ENCODE results near the gene CACNA2D3. TPM values are rescaled to one million over a fixed set of nuclear protein-coding genes. Genes with fewer than 3 reads are reported as not detected.

Gene CACNA2D3
- total RNA-seq, 1 donor from 2014 or later = 0.70 TPM

DNA sequence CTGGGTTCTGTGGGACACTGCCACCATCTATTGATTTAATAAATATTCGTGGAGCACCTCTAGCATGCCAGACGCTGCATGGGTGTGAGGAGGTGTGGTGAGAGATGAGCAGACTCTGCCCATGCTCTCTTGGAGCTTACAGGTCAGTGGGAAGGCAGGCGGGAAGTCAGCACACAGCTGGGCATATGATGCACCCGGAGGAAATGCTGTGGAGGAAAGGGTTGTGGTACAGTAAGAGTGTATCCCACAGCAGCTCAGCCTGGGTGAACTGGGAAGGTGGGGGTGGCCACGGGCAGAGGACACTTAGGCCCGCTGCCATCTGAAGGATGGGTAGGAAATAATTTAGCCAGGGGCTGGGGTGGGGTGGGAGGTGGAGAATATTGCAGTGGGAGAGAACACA lies 392.1 kb downstream of the CACNA2D3 start:
- no peaks in the 10 kb centered on the region for H4K20me1 ChIP-seq (ENCODE audit: insufficient read depth, low read length)
- H3K9ac ChIP-seq (ENCODE audit: low read length) = no peak overlapping the region
- H3K4me3 ChIP-seq (ENCODE audit: insufficient read depth, low read depth, low read length) = no peak overlapping the region
- no peak overlapping the region for H2AFZ ChIP-seq (ENCODE audit: low read depth, low read length)
- no peak overlapping the region for H3K4me2 ChIP-seq (ENCODE audit: low read length)
- TF ChIP-seq EZH2 (IDR thresholded peaks at IDR 0.05; ENCODE audit: insufficient read depth, low read length) = no peak
- TF ChIP-seq, protein P1, sequence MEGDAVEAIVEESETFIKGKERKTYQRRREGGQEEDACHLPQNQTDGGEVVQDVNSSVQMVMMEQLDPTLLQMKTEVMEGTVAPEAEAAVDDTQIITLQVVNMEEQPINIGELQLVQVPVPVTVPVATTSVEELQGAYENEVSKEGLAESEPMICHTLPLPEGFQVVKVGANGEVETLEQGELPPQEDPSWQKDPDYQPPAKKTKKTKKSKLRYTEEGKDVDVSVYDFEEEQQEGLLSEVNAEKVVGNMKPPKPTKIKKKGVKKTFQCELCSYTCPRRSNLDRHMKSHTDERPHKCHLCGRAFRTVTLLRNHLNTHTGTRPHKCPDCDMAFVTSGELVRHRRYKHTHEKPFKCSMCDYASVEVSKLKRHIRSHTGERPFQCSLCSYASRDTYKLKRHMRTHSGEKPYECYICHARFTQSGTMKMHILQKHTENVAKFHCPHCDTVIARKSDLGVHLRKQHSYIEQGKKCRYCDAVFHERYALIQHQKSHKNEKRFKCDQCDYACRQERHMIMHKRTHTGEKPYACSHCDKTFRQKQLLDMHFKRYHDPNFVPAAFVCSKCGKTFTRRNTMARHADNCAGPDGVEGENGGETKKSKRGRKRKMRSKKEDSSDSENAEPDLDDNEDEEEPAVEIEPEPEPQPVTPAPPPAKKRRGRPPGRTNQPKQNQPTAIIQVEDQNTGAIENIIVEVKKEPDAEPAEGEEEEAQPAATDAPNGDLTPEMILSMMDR (IDR thresholded peaks at IDR 0.05; ENCODE audit: insufficient read depth, low read depth, low read length) = no peak
- no peaks in the 10 kb centered on the region for H3K36me3 Mint-ChIP-seq (ENCODE audit: low read depth, unreplicated experiment)
- peaks cover 28% of the 10 kb centered on the region for H3K27me3 Mint-ChIP-seq (ENCODE audit: low read depth, unreplicated experiment)
- no peaks in the 10 kb centered on the region for H3K79me2 ChIP-seq (ENCODE audit: insufficient read depth, low read length)
- peaks cover 4% of the 10 kb centered on the region for H3K9me3 ChIP-seq (ENCODE audit: insufficient read depth, low read depth, low read length)
- H3K4me1 Mint-ChIP-seq (ENCODE audit: low read depth, unreplicated experiment) = no peaks in the 10 kb centered on the region
- H3K4me1 ChIP-seq (ENCODE audit: insufficient read depth, low read length) = no peaks in the 10 kb centered on the region
- no peaks in the 10 kb centered on the region for H3K27me3 ChIP-seq (ENCODE audit: insufficient read depth, low read length)
- DNase-seq (ENCODE audit: low read depth) = no peak
- peaks cover 4% of the 10 kb centered on the region for H3K9me3 Mint-ChIP-seq (ENCODE audit: unreplicated experiment)
- no peaks in the 10 kb centered on the region for H3K36me3 ChIP-seq (ENCODE audit: insufficient read depth, low read length)
- H3K27ac ChIP-seq (ENCODE audit: low read depth, low read length) = no peak overlapping the region
- no peak for FAIRE-seq
- no peak overlapping the region for H3K4me3 Mint-ChIP-seq (ENCODE audit: unreplicated experiment)
- no peak overlapping the region for H3K27ac Mint-ChIP-seq (ENCODE audit: unreplicated experiment)

DNA sequence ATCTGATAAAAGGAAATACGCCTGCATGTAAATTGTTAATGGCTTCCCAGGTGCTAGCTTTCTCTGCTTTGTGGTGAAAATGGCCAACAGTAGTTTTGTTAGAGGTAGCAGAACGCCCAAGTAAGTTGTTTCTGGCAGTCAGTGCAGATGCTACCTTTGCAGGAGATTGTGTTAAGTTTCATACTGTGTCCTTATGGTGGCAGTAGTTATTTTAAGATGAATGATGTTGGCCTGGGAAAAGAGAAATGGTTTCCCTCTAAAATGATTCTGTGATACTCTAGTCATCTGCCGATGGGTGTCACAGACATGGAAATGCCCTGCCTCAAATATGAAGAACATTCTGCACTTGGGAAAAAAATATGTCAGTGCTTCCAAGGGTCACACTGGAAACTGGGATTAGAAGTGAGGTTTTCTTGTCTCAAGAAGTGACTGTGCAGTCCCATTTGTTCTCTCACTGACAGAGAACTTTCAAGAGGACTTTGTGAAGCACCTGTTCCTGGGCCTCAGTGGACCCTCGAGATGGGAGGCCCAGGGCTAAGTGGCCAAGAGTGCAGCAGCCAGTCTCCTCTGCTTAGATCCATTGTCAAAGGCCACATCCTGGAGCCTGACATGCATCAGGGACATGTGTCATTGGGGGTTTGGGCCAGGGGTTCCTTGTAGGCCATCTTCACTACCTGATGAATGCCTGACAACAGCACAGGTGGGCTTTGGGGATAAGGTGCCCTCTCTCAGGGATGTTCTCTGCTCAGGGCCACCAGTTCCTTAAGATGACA lies 393.3 kb downstream of the CACNA2D3 start:
- Histone ChIP-seq H3K36me3 (ENCODE audit: insufficient read depth, low read length) (no peaks in the 10 kb centered on the region), H4K20me1 (ENCODE audit: insufficient read depth, low read length) (no peaks in the 10 kb centered on the region), H3K4me2 (ENCODE audit: low read length) (no peak overlapping the region), H3K4me1 (ENCODE audit: insufficient read depth, low read length) (no peaks in the 10 kb centered on the region), H3K79me2 (ENCODE audit: insufficient read depth, low read length) (no peaks in the 10 kb centered on the region), H3K9me3 (ENCODE audit: insufficient read depth, low read depth, low read length) (peaks cover 4% of the 10 kb centered on the region), H2AFZ (ENCODE audit: low read depth, low read length) (no peak overlapping the region), H3K4me3 (ENCODE audit: insufficient read depth, low read depth, low read length) (no peak overlapping the region), H3K27ac (ENCODE audit: low read depth, low read length) (no peak overlapping the region), H3K27me3 (ENCODE audit: insufficient read depth, low read length) (no peaks in the 10 kb centered on the region), H3K9ac (ENCODE audit: low read length) (no peak overlapping the region)
- TF ChIP-seq, protein P1 (IDR thresholded peaks at IDR 0.05; ENCODE audit: insufficient read depth, low read depth, low read length) = no peak
- no peak for TF ChIP-seq EZH2 (IDR thresholded peaks at IDR 0.05; ENCODE audit: insufficient read depth, low read length)
- Mint-ChIP-seq H3K4me1 (ENCODE audit: low read depth, unreplicated experiment) (no peaks in the 10 kb centered on the region), H3K27me3 (ENCODE audit: low read depth, unreplicated experiment) (peaks cover 29% of the 10 kb centered on the region), H3K4me3 (ENCODE audit: unreplicated experiment) (no peak overlapping the region), H3K36me3 (ENCODE audit: low read depth, unreplicated experiment) (no peaks in the 10 kb centered on the region), H3K9me3 (ENCODE audit: unreplicated experiment) (peaks cover 6% of the 10 kb centered on the region), H3K27ac (ENCODE audit: unreplicated experiment) (no peak overlapping the region)
- DNase-seq (ENCODE audit: low read depth) = no peak
- no peak for FAIRE-seq

DNA sequence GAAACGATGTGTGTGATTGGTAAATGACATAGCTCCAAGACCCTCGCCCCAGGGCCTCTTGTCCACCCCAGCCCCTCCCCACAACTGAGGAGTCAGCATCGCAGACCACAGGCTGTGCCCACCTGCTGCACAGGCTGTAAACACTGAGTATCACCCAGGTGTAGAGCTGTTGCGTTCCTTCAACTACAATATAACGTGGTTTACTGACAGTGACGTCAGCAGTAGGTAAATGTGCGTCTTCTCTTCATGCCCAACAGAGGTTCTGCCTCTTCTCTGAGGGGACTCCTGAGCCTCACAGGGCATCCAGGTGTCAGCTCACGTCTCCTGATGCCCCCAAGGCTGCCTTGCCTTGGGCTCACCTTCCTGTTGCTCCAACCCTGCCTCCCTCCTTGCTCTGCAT lies 395.1 kb downstream of the CACNA2D3 start:
- DNase-seq (ENCODE audit: low read depth) = no peak
- peaks cover 4% of the 10 kb centered on the region for H3K9me3 ChIP-seq (ENCODE audit: insufficient read depth, low read depth, low read length)

More for the DNA sequence above, 395.1 kb downstream of the CACNA2D3 start:
- no peaks in the 10 kb centered on the region for H3K36me3 ChIP-seq (ENCODE audit: insufficient read depth, low read length)
- H3K79me2 ChIP-seq (ENCODE audit: insufficient read depth, low read length) = no peaks in the 10 kb centered on the region
- Mint-ChIP-seq H3K27ac (ENCODE audit: unreplicated experiment) (no peak overlapping the region), H3K27me3 (ENCODE audit: low read depth, unreplicated experiment) (peaks cover 23% of the 10 kb centered on the region), H3K36me3 (ENCODE audit: low read depth, unreplicated experiment) (no peaks in the 10 kb centered on the region), H3K4me3 (ENCODE audit: unreplicated experiment) (no peak overlapping the region), H3K4me1 (ENCODE audit: low read depth, unreplicated experiment) (no peaks in the 10 kb centered on the region), H3K9me3 (ENCODE audit: unreplicated experiment) (peaks cover 8% of the 10 kb centered on the region)
- TF ChIP-seq, protein P1 (IDR thresholded peaks at IDR 0.05; ENCODE audit: insufficient read depth, low read depth, low read length) = no peak
- no peak for TF ChIP-seq EZH2 (IDR thresholded peaks at IDR 0.05; ENCODE audit: insufficient read depth, low read length)
- H3K4me2 ChIP-seq (ENCODE audit: low read length) = no peak overlapping the region
- no peak overlapping the region for H3K27ac ChIP-seq (ENCODE audit: low read depth, low read length)
- no peak overlapping the region for H3K4me3 ChIP-seq (ENCODE audit: insufficient read depth, low read depth, low read length)
- H3K9ac ChIP-seq (ENCODE audit: low read length) = no peak overlapping the region
- no peaks in the 10 kb centered on the region for H3K4me1 ChIP-seq (ENCODE audit: insufficient read depth, low read length)
- no peaks in the 10 kb centered on the region for H3K27me3 ChIP-seq (ENCODE audit: insufficient read depth, low read length)
- H2AFZ ChIP-seq (ENCODE audit: low read depth, low read length) = no peak overlapping the region
- H4K20me1 ChIP-seq (ENCODE audit: insufficient read depth, low read length) = no peaks in the 10 kb centered on the region
- no peak for FAIRE-seq
